ENCODE results near the gene RABEP2.

DNA sequence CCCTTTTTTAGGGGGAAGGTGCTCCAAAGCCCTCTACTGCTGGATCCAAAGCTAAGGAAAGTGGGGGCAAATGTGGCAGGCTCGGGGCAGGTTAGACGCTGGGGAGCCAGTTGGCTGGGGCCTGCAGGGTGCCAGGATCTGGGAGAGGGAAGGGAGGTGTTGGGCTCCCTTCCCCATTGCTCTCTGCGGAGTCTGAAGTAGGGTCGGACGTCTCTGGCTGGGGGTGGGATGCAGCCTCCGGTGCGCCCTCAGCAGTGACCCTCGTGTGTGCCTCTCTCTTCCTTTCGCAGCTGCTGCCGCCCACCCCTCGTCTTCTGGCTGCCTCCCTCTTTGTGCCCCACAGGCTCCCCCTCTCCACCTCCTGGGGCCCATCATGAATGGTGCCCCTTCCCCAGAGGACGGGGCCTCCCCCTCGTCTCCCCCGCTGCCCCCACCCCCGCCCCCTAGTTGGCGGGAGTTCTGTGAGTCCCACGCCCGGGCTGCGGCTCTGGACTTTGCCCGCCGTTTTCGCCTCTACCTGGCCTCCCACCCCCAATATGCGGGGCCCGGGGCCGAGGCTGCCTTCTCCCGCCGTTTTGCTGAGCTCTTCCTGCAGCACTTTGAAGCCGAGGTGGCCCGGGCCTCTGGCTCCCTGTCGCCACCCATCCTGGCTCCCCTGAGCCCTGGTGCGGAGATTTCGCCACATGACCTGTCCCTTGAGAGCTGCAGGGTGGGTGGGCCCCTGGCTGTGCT, 59.1 kb downstream of the RABEP2 start:
- no peak for TF ChIP-seq POLR2A (IDR thresholded peaks at IDR 0.05)
- TF ChIP-seq, protein P1, sequence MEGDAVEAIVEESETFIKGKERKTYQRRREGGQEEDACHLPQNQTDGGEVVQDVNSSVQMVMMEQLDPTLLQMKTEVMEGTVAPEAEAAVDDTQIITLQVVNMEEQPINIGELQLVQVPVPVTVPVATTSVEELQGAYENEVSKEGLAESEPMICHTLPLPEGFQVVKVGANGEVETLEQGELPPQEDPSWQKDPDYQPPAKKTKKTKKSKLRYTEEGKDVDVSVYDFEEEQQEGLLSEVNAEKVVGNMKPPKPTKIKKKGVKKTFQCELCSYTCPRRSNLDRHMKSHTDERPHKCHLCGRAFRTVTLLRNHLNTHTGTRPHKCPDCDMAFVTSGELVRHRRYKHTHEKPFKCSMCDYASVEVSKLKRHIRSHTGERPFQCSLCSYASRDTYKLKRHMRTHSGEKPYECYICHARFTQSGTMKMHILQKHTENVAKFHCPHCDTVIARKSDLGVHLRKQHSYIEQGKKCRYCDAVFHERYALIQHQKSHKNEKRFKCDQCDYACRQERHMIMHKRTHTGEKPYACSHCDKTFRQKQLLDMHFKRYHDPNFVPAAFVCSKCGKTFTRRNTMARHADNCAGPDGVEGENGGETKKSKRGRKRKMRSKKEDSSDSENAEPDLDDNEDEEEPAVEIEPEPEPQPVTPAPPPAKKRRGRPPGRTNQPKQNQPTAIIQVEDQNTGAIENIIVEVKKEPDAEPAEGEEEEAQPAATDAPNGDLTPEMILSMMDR (IDR thresholded peaks at IDR 0.05): no peak
